Stimulated activated CD8-positive, alpha-beta memory T cell treated with anti-CD3 and anti-CD28 coated beads, Interleukin-7, amount 100 ng/mL, for 1 hour (primary cell): Measurements from ENCODE around the gene KRTAP10-2.
"Not testable (repeated sequence)": the region's sequence is repeated elsewhere in the genome, so short reads cannot be mapped to it uniquely, and the experiment has no call there.

Experiments
- DNase-seq, 2 donors: peaks; one replicate each; pipeline ENCODE4 v3.0.0-alpha.2; 2020; ENCODE audit warnings: low read depth in 2 of 2

KRTAP10-2 gene

GRCh38 chr21:44513389-44514217 lies 37.7 kb downstream of the KRTAP10-2 start:
- DNase-seq: no peak

GRCh38 chr21:44512496-44513388 lies 38.6 kb downstream of the KRTAP10-2 start:
- no peak for DNase-seq

- DNase-seq: no peak
Observed at GRCh38 chr21:44511938-44512275, 39.4 kb downstream of the KRTAP10-2 start.

- no peak for DNase-seq
Observed at GRCh38 chr21:44511219-44511937, 39.9 kb downstream of the KRTAP10-2 start.

- peak; percentile 55 to 69 for DNase-seq
Observed at GRCh38 chr21:44510508-44511218, 40.6 kb downstream of the KRTAP10-2 start.

GRCh38 chr21:44510109-44510507 lies 41.2 kb downstream of the KRTAP10-2 start:
- DNase-seq: no peak

GRCh38 chr21:44509539-44509938 lies 41.8 kb downstream of the KRTAP10-2 start:
- no peak for DNase-seq

- DNase-seq: no peak
Observed at GRCh38 chr21:44508711-44509445, 42.4 kb downstream of the KRTAP10-2 start.

- DNase-seq: no peak
Observed at GRCh38 chr21:44508426-44508710, 42.9 kb downstream of the KRTAP10-2 start.

- no peak for DNase-seq
Observed at GRCh38 chr21:44507673-44508425, 43.5 kb downstream of the KRTAP10-2 start.

GRCh38 chr21:44506279-44507255 lies 44.7 kb downstream of the KRTAP10-2 start:
- no peak for DNase-seq

- DNase-seq: no peak
Observed at GRCh38 chr21:44505673-44506278, 45.5 kb downstream of the KRTAP10-2 start.

- DNase-seq: no peak
Observed at GRCh38 chr21:44503901-44504399, 47.4 kb downstream of the KRTAP10-2 start.

GRCh38 chr21:44503006-44503889 lies 48.1 kb downstream of the KRTAP10-2 start:
- not testable (repeated sequence) for DNase-seq

- DNase-seq: no peak
Observed at GRCh38 chr21:44502171-44502958, 48.9 kb downstream of the KRTAP10-2 start.
